ENCODE data around the gene HLA-DOB.

HLA-DOB gene

GRCh38 chr6:32775071-32775470, 41.7 kb downstream of the HLA-DOB start:
- Histone ChIP-seq H3K9ac (ENCODE audit: low read length) (no peak overlapping the region), H3K36me3 (ENCODE audit: control insufficient read depth, insufficient read depth, low read length, severe bottlenecking) (no peaks in the 10 kb centered on the region), H3K9me3 (ENCODE audit: control insufficient read depth, low read length) (peaks cover 4% of the 10 kb centered on the region), H3K4me1 (ENCODE audit: control insufficient read depth, insufficient read depth, low read length) (no peaks in the 10 kb centered on the region), H3K4me3 (ENCODE audit: low read length) (no peak overlapping the region), H3K27me3 (replicated peaks; ENCODE audit: control insufficient read depth, insufficient read depth, low read length) (peaks cover 36% of the 10 kb centered on the region)
- no peak for DNase-seq (ENCODE audit: low read depth)

- no peak for DNase-seq (ENCODE audit: low read depth)
- Histone ChIP-seq H3K27me3 (replicated peaks; ENCODE audit: control insufficient read depth, insufficient read depth, low read length) (peaks cover 37% of the 10 kb centered on the region), H3K9me3 (ENCODE audit: control insufficient read depth, low read length) (no peaks in the 10 kb centered on the region), H3K9ac (ENCODE audit: low read length) (no peak overlapping the region), H3K36me3 (ENCODE audit: control insufficient read depth, insufficient read depth, low read length, severe bottlenecking) (no peaks in the 10 kb centered on the region), H3K4me3 (ENCODE audit: low read length) (no peak overlapping the region), H3K4me1 (ENCODE audit: control insufficient read depth, insufficient read depth, low read length) (no peaks in the 10 kb centered on the region)
Observed at GRCh38 chr6:32774426-32774825, 42.4 kb downstream of the HLA-DOB start.

GRCh38 chr6:32772656-32773055, 44.1 kb downstream of the HLA-DOB start:
- peaks cover 40% of the 10 kb centered on the region for H3K27me3 ChIP-seq (replicated peaks; ENCODE audit: control insufficient read depth, insufficient read depth, low read length)
- H3K9ac ChIP-seq (ENCODE audit: low read length): no peak overlapping the region
- DNase-seq (ENCODE audit: low read depth): no peak
- peaks cover 6% of the 10 kb centered on the region for H3K9me3 ChIP-seq (ENCODE audit: control insufficient read depth, low read length)
- H3K36me3 ChIP-seq (ENCODE audit: control insufficient read depth, insufficient read depth, low read length, severe bottlenecking): no peaks in the 10 kb centered on the region
- no peaks in the 10 kb centered on the region for H3K4me1 ChIP-seq (ENCODE audit: control insufficient read depth, insufficient read depth, low read length)
- H3K4me3 ChIP-seq (ENCODE audit: low read length): no peak overlapping the region

GRCh38 chr6:32764048-32764447, 52.8 kb downstream of the HLA-DOB start:
- Histone ChIP-seq H3K9me3 (ENCODE audit: control insufficient read depth, low read length) (peaks cover 13% of the 10 kb centered on the region), H3K9ac (ENCODE audit: low read length) (no peak overlapping the region), H3K27me3 (replicated peaks; ENCODE audit: control insufficient read depth, insufficient read depth, low read length) (peaks cover 70% of the 10 kb centered on the region), H3K4me1 (ENCODE audit: control insufficient read depth, insufficient read depth, low read length) (no peaks in the 10 kb centered on the region), H3K36me3 (ENCODE audit: control insufficient read depth, insufficient read depth, low read length, severe bottlenecking) (no peaks in the 10 kb centered on the region), H3K4me3 (ENCODE audit: low read length) (no peak overlapping the region)
- no peak for DNase-seq (ENCODE audit: low read depth)

- no peak for DNase-seq (ENCODE audit: low read depth)
- H3K9ac ChIP-seq (ENCODE audit: low read length): no peak within 1 kb of the TSS
- H3K36me3 ChIP-seq (ENCODE audit: control insufficient read depth, insufficient read depth, low read length, severe bottlenecking): no peaks in the 10 kb centered on the region
- no peaks in the 10 kb centered on the region for H3K4me1 ChIP-seq (ENCODE audit: control insufficient read depth, insufficient read depth, low read length)
- no peak within 1 kb of the TSS for H3K4me3 ChIP-seq (ENCODE audit: low read length)
- H3K27me3 ChIP-seq (replicated peaks; ENCODE audit: control insufficient read depth, insufficient read depth, low read length): peaks cover 76% of the 10 kb centered on the region
- peaks cover 13% of the 10 kb centered on the region for H3K9me3 ChIP-seq (ENCODE audit: control insufficient read depth, low read length)
Observed at GRCh38 chr6:32763421-32763820, 53.4 kb downstream of the HLA-DOB start, which contains the start of gene HLA-DQB2. HLA-DQB2 (minus strand) TSS chr6:32763532; CDS start chr6:32763470, 62 bp downstream.
